ENCODE data around the gene ACSBG1. TPM values are rescaled to one million over a fixed set of nuclear protein-coding genes. Genes with fewer than 3 reads are reported as not detected.

The ACSBG1 gene
- polyA plus RNA-seq, 1 donor from 2014 or later, result 0.32 TPM

DNA sequence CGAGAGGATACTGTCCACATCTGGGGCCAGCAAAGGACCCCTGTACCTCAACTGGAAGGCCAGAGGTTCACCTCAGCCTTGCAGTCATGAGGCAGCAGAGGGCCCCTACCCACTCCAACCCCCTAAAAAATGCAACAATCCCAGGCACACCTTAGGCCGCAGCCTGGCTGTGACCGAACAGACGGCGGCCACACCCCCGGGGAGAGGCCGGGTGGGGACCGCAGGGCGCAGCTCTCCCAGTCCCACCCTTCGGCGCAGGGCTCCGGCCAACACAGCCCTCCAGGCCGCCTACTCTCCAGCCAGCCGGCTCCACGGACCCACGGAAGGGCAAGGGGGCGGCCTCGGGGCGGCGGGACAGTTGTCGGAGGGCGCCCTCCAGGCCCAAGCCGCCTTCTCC is 29.5 kb upstream of the ACSBG1 start:
- no peak overlapping the region for H2AFZ ChIP-seq (ENCODE audit: low read depth, low read length)
- no peaks in the 10 kb centered on the region for H3K79me2 ChIP-seq (replicated peaks; ENCODE audit: insufficient read depth, low read length)
- no peak overlapping the region for H3K4me3 ChIP-seq (ENCODE audit: low read length)
- no peaks in the 10 kb centered on the region for H3F3A ChIP-seq (ENCODE audit: insufficient read depth, low read length, poor library complexity, severe bottlenecking)
- H3K9me3 ChIP-seq (ENCODE audit: low read length), result no peaks in the 10 kb centered on the region
- no peaks in the 10 kb centered on the region for H3K9me2 ChIP-seq (ENCODE audit: insufficient read depth, low read length)
- H3K27me3 ChIP-seq (ENCODE audit: insufficient read depth, low read depth, low read length), result peaks cover 18% of the 10 kb centered on the region
- no peak overlapping the region for H3K9ac ChIP-seq (ENCODE audit: low read length)
- no peaks in the 10 kb centered on the region for H4K20me1 ChIP-seq (ENCODE audit: insufficient read depth)
- H3K27ac ChIP-seq (ENCODE audit: low read length), result no peak overlapping the region
- H3K4me2 ChIP-seq (ENCODE audit: low read length), result no peak overlapping the region
- no peaks in the 10 kb centered on the region for H3K36me3 ChIP-seq (ENCODE audit: insufficient read depth, low read length)
- TF ChIP-seq, protein P1, sequence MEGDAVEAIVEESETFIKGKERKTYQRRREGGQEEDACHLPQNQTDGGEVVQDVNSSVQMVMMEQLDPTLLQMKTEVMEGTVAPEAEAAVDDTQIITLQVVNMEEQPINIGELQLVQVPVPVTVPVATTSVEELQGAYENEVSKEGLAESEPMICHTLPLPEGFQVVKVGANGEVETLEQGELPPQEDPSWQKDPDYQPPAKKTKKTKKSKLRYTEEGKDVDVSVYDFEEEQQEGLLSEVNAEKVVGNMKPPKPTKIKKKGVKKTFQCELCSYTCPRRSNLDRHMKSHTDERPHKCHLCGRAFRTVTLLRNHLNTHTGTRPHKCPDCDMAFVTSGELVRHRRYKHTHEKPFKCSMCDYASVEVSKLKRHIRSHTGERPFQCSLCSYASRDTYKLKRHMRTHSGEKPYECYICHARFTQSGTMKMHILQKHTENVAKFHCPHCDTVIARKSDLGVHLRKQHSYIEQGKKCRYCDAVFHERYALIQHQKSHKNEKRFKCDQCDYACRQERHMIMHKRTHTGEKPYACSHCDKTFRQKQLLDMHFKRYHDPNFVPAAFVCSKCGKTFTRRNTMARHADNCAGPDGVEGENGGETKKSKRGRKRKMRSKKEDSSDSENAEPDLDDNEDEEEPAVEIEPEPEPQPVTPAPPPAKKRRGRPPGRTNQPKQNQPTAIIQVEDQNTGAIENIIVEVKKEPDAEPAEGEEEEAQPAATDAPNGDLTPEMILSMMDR (IDR thresholded peaks at IDR 0.05; ENCODE audit: poor library complexity, severe bottlenecking), result no peak
- TF ChIP-seq EP300 (conservative IDR thresholded peaks at IDR 0.05; ENCODE audit: poor library complexity, severe bottlenecking), result no peak
- TF ChIP-seq TAF1 (IDR thresholded peaks at IDR 0.05; ENCODE audit: low read depth), result no peak
- no peak for TF ChIP-seq REST (IDR thresholded peaks at IDR 0.05; ENCODE audit: borderline replicate concordance)
- no peak for TF ChIP-seq POLR2AphosphoS5 (IDR thresholded peaks at IDR 0.05)
- TF ChIP-seq EZH2 (IDR thresholded peaks at IDR 0.05; ENCODE audit: borderline replicate concordance, insufficient read depth, low read length, poor library complexity, severe bottlenecking), result no peak
- no peak for TF ChIP-seq RAD21 (conservative IDR thresholded peaks at IDR 0.05)
- TF ChIP-seq SMC3 (conservative IDR thresholded peaks at IDR 0.05; ENCODE audit: poor library complexity), result no peak
- no peak for TF ChIP-seq MXI1 (conservative IDR thresholded peaks at IDR 0.05; ENCODE audit: poor library complexity, severe bottlenecking)

GRCh38 chr15:78263351-78263781 is 29.0 kb upstream of the ACSBG1 start:
- Histone ChIP-seq H4K20me1 (ENCODE audit: insufficient read depth) (no peaks in the 10 kb centered on the region), H3K27me3 (ENCODE audit: insufficient read depth, low read depth, low read length) (peaks cover 18% of the 10 kb centered on the region), H3K4me3 (ENCODE audit: low read length) (no peak overlapping the region), H3K79me2 (replicated peaks; ENCODE audit: insufficient read depth, low read length) (no peaks in the 10 kb centered on the region), H2AFZ (ENCODE audit: low read depth, low read length) (no peak overlapping the region), H3K9me3 (ENCODE audit: low read length) (no peaks in the 10 kb centered on the region), H3K36me3 (ENCODE audit: insufficient read depth, low read length) (no peaks in the 10 kb centered on the region), H3K4me2 (ENCODE audit: low read length) (no peak overlapping the region), H3F3A (ENCODE audit: insufficient read depth, low read length, poor library complexity, severe bottlenecking) (no peaks in the 10 kb centered on the region), H3K27ac (ENCODE audit: low read length) (no peak overlapping the region), H3K9me2 (ENCODE audit: insufficient read depth, low read length) (no peaks in the 10 kb centered on the region), H3K9ac (ENCODE audit: low read length) (no peak overlapping the region)
- TF ChIP-seq EZH2 (IDR thresholded peaks at IDR 0.05; ENCODE audit: borderline replicate concordance, insufficient read depth, low read length, poor library complexity, severe bottlenecking) (no peak), POLR2AphosphoS5 (IDR thresholded peaks at IDR 0.05) (no peak), REST (IDR thresholded peaks at IDR 0.05; ENCODE audit: borderline replicate concordance) (no peak), TAF1 (IDR thresholded peaks at IDR 0.05; ENCODE audit: low read depth) (no peak), RAD21 (conservative IDR thresholded peaks at IDR 0.05) (no peak), SMC3 (conservative IDR thresholded peaks at IDR 0.05; ENCODE audit: poor library complexity) (no peak), MXI1 (conservative IDR thresholded peaks at IDR 0.05; ENCODE audit: poor library complexity, severe bottlenecking) (no peak), EP300 (conservative IDR thresholded peaks at IDR 0.05; ENCODE audit: poor library complexity, severe bottlenecking) (no peak)
- TF ChIP-seq, protein P1 (IDR thresholded peaks at IDR 0.05; ENCODE audit: poor library complexity, severe bottlenecking), result no peak
